SW 1271 (cell line): ENCODE data around the gene KLHL25.

ENCODE experiments used
- DNase-seq, 2 experiments: peaks; one replicate each; lab custom pipeline; 2025; lab: John Stamatoyannopoulos, UW

Gene KLHL25

GRCh38 chr15:85746641-85747040 is 48.1 kb downstream of the KLHL25 start:
- DNase-seq: no peak

- DNase-seq: no peak
Observed at GRCh38 chr15:85745525-85746150, 49.1 kb downstream of the KLHL25 start.

- no peak for DNase-seq
Observed at GRCh38 chr15:85745023-85745422, 49.7 kb downstream of the KLHL25 start.

- DNase-seq: no peak
Observed at GRCh38 chr15:85744579-85744978, 50.1 kb downstream of the KLHL25 start.

- no peak for DNase-seq
Observed at GRCh38 chr15:85743392-85744055, 51.2 kb downstream of the KLHL25 start.

GRCh38 chr15:85742186-85742821 is 52.4 kb downstream of the KLHL25 start:
- no peak for DNase-seq

- DNase-seq: no peak
Observed at GRCh38 chr15:85741662-85742061, 53.1 kb downstream of the KLHL25 start.

GRCh38 chr15:85741021-85741421 is 53.7 kb downstream of the KLHL25 start:
- no peak for DNase-seq

- DNase-seq: no peak
Observed at GRCh38 chr15:85737061-85737460, 57.7 kb downstream of the KLHL25 start.

- DNase-seq: peak in 1 of 2 experiments; percentile 17
Observed at GRCh38 chr15:85733416-85733815, 61.3 kb downstream of the KLHL25 start.

GRCh38 chr15:85730001-85730820 is 64.5 kb downstream of the KLHL25 start:
- peak; percentile 23 to 82 for DNase-seq

GRCh38 chr15:85727068-85727467 is 67.7 kb downstream of the KLHL25 start:
- DNase-seq: no peak

GRCh38 chr15:85726454-85726853 is 68.3 kb downstream of the KLHL25 start:
- DNase-seq: no peak

- no peak for DNase-seq
Observed at GRCh38 chr15:85725564-85725963, 69.2 kb downstream of the KLHL25 start.

- no peak for DNase-seq
Observed at GRCh38 chr15:85725019-85725418, 69.7 kb downstream of the KLHL25 start.

- no peak for DNase-seq
Observed at GRCh38 chr15:85723960-85724945, 70.5 kb downstream of the KLHL25 start.

- DNase-seq: no peak
Observed at GRCh38 chr15:85722374-85723152, 72.2 kb downstream of the KLHL25 start.

GRCh38 chr15:85718981-85719380 is 75.7 kb downstream of the KLHL25 start:
- no peak for DNase-seq

GRCh38 chr15:85718271-85718971 is 76.3 kb downstream of the KLHL25 start:
- DNase-seq: no peak

GRCh38 chr15:85717212-85717611 is 77.5 kb downstream of the KLHL25 start:
- no peak for DNase-seq
